Neural cell (in vitro differentiated cells): Measurements from ENCODE around the gene CAPN8. TPM values are rescaled to one million over a fixed set of nuclear protein-coding genes. Genes with fewer than 3 reads are reported as not detected.

Experiments used
- H2AFZ ChIP-seq: fragments of 200-600, 300-800 bp; sonication (generic), shearing (Covaris generic); 2 replicates; pipeline ENCODE4 v1.6.0; 2014; ENCODE audit warnings: low read depth, mild to moderate bottlenecking, antibody characterized with exemption, low read length, moderate library complexity
- H3F3A ChIP-seq: fragments of 200-600 bp; shearing (Covaris generic); 2 replicates; pipeline ENCODE4 v1.6.1; 2016; ENCODE audit warnings: mild to moderate bottlenecking, moderate library complexity, mixed read lengths, antibody characterized with exemption, low read length; ENCODE audit not compliant: insufficient read depth, poor library complexity, severe bottlenecking
- H3K27ac ChIP-seq: fragments of 200-600, 300-800 bp; sonication (generic), shearing (Covaris generic); 2 replicates; pipeline ENCODE4 v1.5.1; 2014; ENCODE audit warnings: mild to moderate bottlenecking, low read length, moderate library complexity
- H3K27me3 ChIP-seq: fragments of 300-800, 200-600 bp; sonication (generic), shearing (Covaris generic); 2 replicates; pipeline ENCODE4 v1.6.0; 2014; ENCODE audit warnings: mild to moderate bottlenecking, low read depth, low read length, moderate library complexity; ENCODE audit not compliant: insufficient read depth
- H3K36me3 ChIP-seq: fragments of 300-800, 200-600 bp; sonication (generic), shearing (Covaris generic); 2 replicates; pipeline ENCODE4 v1.5.1; 2014; ENCODE audit warnings: mild to moderate bottlenecking, antibody characterized with exemption, low read length, moderate library complexity; ENCODE audit not compliant: insufficient read depth
- H3K4me2 ChIP-seq: fragments of 300-800, 200-600 bp; sonication (generic), shearing (Covaris generic); 2 replicates; pipeline ENCODE4 v1.6.0; 2014; ENCODE audit warnings: mild to moderate bottlenecking, low read length
- H3K4me3 ChIP-seq: fragments of 300-800, 200-600 bp; sonication (generic), shearing (Covaris generic); 2 replicates; pipeline ENCODE4 v1.5.1; 2014; ENCODE audit warnings: mild to moderate bottlenecking, low read length, moderate library complexity
- H3K79me2 ChIP-seq: fragments of 200-600 bp; shearing (Covaris generic); replicated peaks from 2 replicates; pipeline ENCODE4 v1.6.0; 2014; ENCODE audit warnings: mild to moderate bottlenecking, low read length, moderate library complexity; ENCODE audit not compliant: insufficient read depth
- H3K9ac ChIP-seq: fragments of 300-800, 200-600 bp; sonication (generic), shearing (Covaris generic); 2 replicates; pipeline ENCODE4 v1.6.1; 2016; ENCODE audit warnings: mild to moderate bottlenecking, low read length, mixed read lengths
- H3K9me2 ChIP-seq: fragments of 200-600 bp; shearing (Covaris generic); 2 replicates; pipeline ENCODE4 v1.6.1; 2016; ENCODE audit warnings: mild to moderate bottlenecking, low read length, mixed read lengths; ENCODE audit not compliant: insufficient read depth
- H3K9me3 ChIP-seq: fragments of 200-600, 300-800 bp; sonication (generic), shearing (Covaris generic); 2 replicates; pipeline ENCODE4 v1.6.1; 2016; ENCODE audit warnings: mild to moderate bottlenecking, mixed run types, low read length, moderate library complexity, mixed read lengths
- H4K20me1 ChIP-seq: fragments of 200-600 bp; shearing (Covaris generic); 2 replicates; pipeline ENCODE4 v1.6.1; 2016; ENCODE audit warnings: mild to moderate bottlenecking, mixed run types; ENCODE audit not compliant: insufficient read depth
- CTCF ChIP-seq: fragments of 450-650 bp; IDR thresholded peaks from 2 replicates; pipeline ENCODE4 v1.5.1; 2014; ENCODE audit warnings: antibody characterized with exemption, mild to moderate bottlenecking, moderate library complexity; ENCODE audit not compliant: poor library complexity, severe bottlenecking
- EP300 ChIP-seq: fragments of 450-650 bp; conservative IDR thresholded peaks from 2 replicates; pipeline ENCODE4 v1.6.1; 2014; ENCODE audit warnings: antibody characterized with exemption, mild to moderate bottlenecking, moderate library complexity; ENCODE audit not compliant: poor library complexity, severe bottlenecking
- EZH2 ChIP-seq: fragments of 200-600, 300-800 bp; shearing (Covaris generic), sonication (generic); IDR thresholded peaks from 2 replicates; pipeline ENCODE4 v1.6.1; 2014; ENCODE audit warnings: antibody characterized with exemption, low read length, borderline replicate concordance, mild to moderate bottlenecking; ENCODE audit not compliant: insufficient read depth, poor library complexity, severe bottlenecking
- MXI1 ChIP-seq: fragments of 450-650 bp; conservative IDR thresholded peaks from 2 replicates; pipeline ENCODE4 v1.6.1; 2014; ENCODE audit warnings: antibody characterized with exemption, mild to moderate bottlenecking; ENCODE audit not compliant: poor library complexity, severe bottlenecking
- POLR2AphosphoS5 ChIP-seq: IDR thresholded peaks from 2 replicates; pipeline ENCODE4 v1.6.1; 2012
- RAD21 ChIP-seq: fragments of 450-650 bp; conservative IDR thresholded peaks from 2 replicates; pipeline ENCODE4 v1.6.1; 2014; ENCODE audit warnings: antibody characterized with exemption, mild to moderate bottlenecking, moderate library complexity
- REST ChIP-seq: IDR thresholded peaks from 2 replicates; pipeline ENCODE4 v1.6.1; 2012; ENCODE audit warnings: borderline replicate concordance
- SMC3 ChIP-seq: fragments of 450-650 bp; conservative IDR thresholded peaks from 2 replicates; pipeline ENCODE4 v1.6.1; 2014; ENCODE audit warnings: antibody characterized with exemption, mild to moderate bottlenecking, moderate library complexity; ENCODE audit not compliant: poor library complexity
- TAF1 ChIP-seq: IDR thresholded peaks from 2 replicates; pipeline ENCODE4 v1.6.1; 2012; ENCODE audit warnings: low read depth
- polyA plus RNA-seq: library from polyadenylated mRNA; depleted of rRNA; stranded (reverse); fragments of >200 nt; gene quantifications from 2 replicates; pipeline ENCODE4 v1.2.3, GENCODE V29; 2014

The CAPN8 gene
- polyA plus RNA-seq, 1 donor from 2014 or later: not detected

GRCh38 chr1:223556414-223557129, 108.9 kb downstream of the CAPN8 start:
- H3K4me3 ChIP-seq: no peak overlapping the region
- H3K9me2 ChIP-seq: no peaks in the 10 kb centered on the region
- no peaks in the 10 kb centered on the region for H3K79me2 ChIP-seq
- H3K9me3 ChIP-seq: no peaks in the 10 kb centered on the region
- H3K4me2 ChIP-seq: no peak overlapping the region
- H4K20me1 ChIP-seq: no peaks in the 10 kb centered on the region
- no peak overlapping the region for H2AFZ ChIP-seq
- no peaks in the 10 kb centered on the region for H3K36me3 ChIP-seq
- no peaks in the 10 kb centered on the region for H3F3A ChIP-seq
- no peak overlapping the region for H3K9ac ChIP-seq
- no peaks in the 10 kb centered on the region for H3K27me3 ChIP-seq
- TF ChIP-seq POLR2AphosphoS5 (no peak), EP300 (no peak), MXI1 (no peak), EZH2 (no peak), REST (no peak), CTCF (no peak), TAF1 (no peak), SMC3 (no peak), RAD21 (no peak)
- no peak overlapping the region for H3K27ac ChIP-seq

GRCh38 chr1:223553957-223554356, 111.5 kb downstream of the CAPN8 start:
- H2AFZ ChIP-seq: no peak overlapping the region
- no peaks in the 10 kb centered on the region for H3K79me2 ChIP-seq
- no peak overlapping the region for H3K27ac ChIP-seq
- H3F3A ChIP-seq: no peaks in the 10 kb centered on the region
- no peak overlapping the region for H3K9ac ChIP-seq
- H4K20me1 ChIP-seq: no peaks in the 10 kb centered on the region
- no peaks in the 10 kb centered on the region for H3K36me3 ChIP-seq
- no peak overlapping the region for H3K4me2 ChIP-seq
- no peaks in the 10 kb centered on the region for H3K9me3 ChIP-seq
- H3K27me3 ChIP-seq: no peaks in the 10 kb centered on the region
- H3K4me3 ChIP-seq: no peak overlapping the region
- no peak for TF ChIP-seq MXI1
- no peak for TF ChIP-seq SMC3
- TF ChIP-seq RAD21: no peak
- H3K9me2 ChIP-seq: no peaks in the 10 kb centered on the region
